T-helper 17 cell (primary cell): Measurements from ENCODE around the gene ZRANB1. TPM values are rescaled to one million over a fixed set of nuclear protein-coding genes. Genes with fewer than 3 reads are reported as not detected.

Experiments
- ATAC-seq: fragments of 150-1000 bp; cut with Tn5 transposase; 2 replicates; pipeline ENCODE4 v1.10.0; 2021; ENCODE audit warnings: mild to moderate bottlenecking, moderate library complexity
- DNase-seq, 3 donors: peaks; one replicate each; pipeline versions ENCODE4 v3.0.0 to v3.0.0-alpha.2; 2020 to 2021
- H3K9me3 ChIP-seq: one replicate; pipeline ENCODE4 v1.7.0; 2013; ENCODE audit warnings: low read length, mild to moderate bottlenecking; ENCODE audit not compliant: control insufficient read depth, poor library complexity, severe bottlenecking
- H3K27ac Mint-ChIP-seq: one replicate; pipeline ENCODE4 v1.8.0; 2022; ENCODE audit warnings: mild to moderate bottlenecking, moderate library complexity, mixed read lengths
- H3K27me3 Mint-ChIP-seq: one replicate; pipeline ENCODE4 v1.8.0; 2022; ENCODE audit warnings: mixed read lengths
- H3K36me3 Mint-ChIP-seq: one replicate; pipeline ENCODE4 v1.8.0; 2022; ENCODE audit warnings: low read depth, mixed read lengths
- H3K4me1 Mint-ChIP-seq: one replicate; pipeline ENCODE4 v1.8.0; 2022; ENCODE audit warnings: mild to moderate bottlenecking, mixed read lengths
- H3K4me3 Mint-ChIP-seq: one replicate; pipeline ENCODE4 v1.8.0; 2022; ENCODE audit warnings: mild to moderate bottlenecking, moderate library complexity, mixed read lengths
- total RNA-seq, 4 donors: library from RNA in 2 of 4; stranded (reverse) in 2 of 4; gene quantifications; one replicate each; pipeline ENCODE4 v1.2.3 and lab custom pipeline; 2022 to 2026

The ZRANB1 gene
- total RNA-seq, 2 donors from 2014 or later = 19.4 to 21.3 TPM

GRCh38 chr10:125011926-125012705 is 70.2 kb downstream of the ZRANB1 start:
- DNase-seq (no peak), ATAC-seq (no peak)
- H3K27ac Mint-ChIP-seq = no peak overlapping the region
- H3K36me3 Mint-ChIP-seq = peaks cover 2% of the 10 kb centered on the region
- H3K27me3 Mint-ChIP-seq = peaks cover 60% of the 10 kb centered on the region
- H3K4me1 Mint-ChIP-seq = no peaks in the 10 kb centered on the region
- no peak overlapping the region for H3K4me3 Mint-ChIP-seq
- H3K9me3 ChIP-seq = no peaks in the 10 kb centered on the region

- H3K27ac Mint-ChIP-seq = no peak overlapping the region
- H3K4me1 Mint-ChIP-seq = no peaks in the 10 kb centered on the region
- H3K9me3 ChIP-seq = no peaks in the 10 kb centered on the region
- H3K4me3 Mint-ChIP-seq = no peak overlapping the region
- DNase-seq (no peak), ATAC-seq (no peak)
- peaks cover 2% of the 10 kb centered on the region for H3K36me3 Mint-ChIP-seq
- H3K27me3 Mint-ChIP-seq = peaks cover 61% of the 10 kb centered on the region
Observed at GRCh38 chr10:125012851-125013528, 71.1 kb downstream of the ZRANB1 start.

DNA sequence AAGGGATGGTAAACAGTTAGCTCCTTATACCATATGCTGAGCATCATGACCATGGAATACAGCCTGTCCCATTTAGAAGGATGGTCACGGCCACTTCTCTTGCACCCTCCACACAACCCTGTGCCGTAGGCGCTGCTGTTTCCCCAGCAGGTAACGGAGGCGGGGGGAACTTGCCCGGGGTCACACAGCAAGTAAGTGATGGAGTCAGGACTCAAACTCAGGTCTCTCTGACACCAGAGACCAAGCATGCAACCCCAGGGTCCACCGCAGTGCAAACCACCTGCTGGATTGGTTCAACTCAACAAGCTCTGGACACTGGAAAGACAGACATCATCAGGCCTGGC is 71.6 kb downstream of the ZRANB1 start:
- Mint-ChIP-seq H3K4me3 (no peak overlapping the region), H3K4me1 (no peaks in the 10 kb centered on the region), H3K27ac (no peak overlapping the region), H3K36me3 (peaks cover 2% of the 10 kb centered on the region), H3K27me3 (peaks cover 62% of the 10 kb centered on the region)
- no peak for ATAC-seq
- no peaks in the 10 kb centered on the region for H3K9me3 ChIP-seq
- DNase-seq = no peak

- Mint-ChIP-seq H3K27ac (no peak overlapping the region), H3K27me3 (peaks cover 57% of the 10 kb centered on the region), H3K36me3 (peaks cover 2% of the 10 kb centered on the region), H3K4me1 (no peaks in the 10 kb centered on the region), H3K4me3 (no peak overlapping the region)
- no peaks in the 10 kb centered on the region for H3K9me3 ChIP-seq
- DNase-seq (no peak), ATAC-seq (no peak)
Observed at GRCh38 chr10:125014086-125014830, 72.3 kb downstream of the ZRANB1 start.

GRCh38 chr10:125014836-125015355 is 73.0 kb downstream of the ZRANB1 start:
- H3K27me3 Mint-ChIP-seq = peaks cover 52% of the 10 kb centered on the region
- ATAC-seq (no peak), DNase-seq (no peak)
- no peak overlapping the region for H3K27ac Mint-ChIP-seq
- H3K4me3 Mint-ChIP-seq = no peak overlapping the region
- H3K9me3 ChIP-seq = no peaks in the 10 kb centered on the region
- peaks cover 2% of the 10 kb centered on the region for H3K36me3 Mint-ChIP-seq
- H3K4me1 Mint-ChIP-seq = no peaks in the 10 kb centered on the region

- ATAC-seq = peak; percentile 41
- DNase-seq = no peak
- H3K36me3 Mint-ChIP-seq = peaks cover 2% of the 10 kb centered on the region
- no peaks in the 10 kb centered on the region for H3K4me1 Mint-ChIP-seq
- H3K27ac Mint-ChIP-seq = no peak overlapping the region
- no peak overlapping the region for H3K4me3 Mint-ChIP-seq
- no peaks in the 10 kb centered on the region for H3K9me3 ChIP-seq
- peaks cover 46% of the 10 kb centered on the region for H3K27me3 Mint-ChIP-seq
Observed at GRCh38 chr10:125015356-125015944, 73.5 kb downstream of the ZRANB1 start.

- H3K36me3 Mint-ChIP-seq = peaks cover 2% of the 10 kb centered on the region
- no peaks in the 10 kb centered on the region for H3K4me1 Mint-ChIP-seq
- no peaks in the 10 kb centered on the region for H3K9me3 ChIP-seq
- H3K27me3 Mint-ChIP-seq = peaks cover 43% of the 10 kb centered on the region
- no peak for ATAC-seq
- H3K27ac Mint-ChIP-seq = no peak overlapping the region
- no peak overlapping the region for H3K4me3 Mint-ChIP-seq
- no peak for DNase-seq
Observed at GRCh38 chr10:125016123-125016522, 74.2 kb downstream of the ZRANB1 start.

- ATAC-seq (no peak), DNase-seq (no peak)
- no peaks in the 10 kb centered on the region for H3K9me3 ChIP-seq
- Mint-ChIP-seq H3K36me3 (peaks cover 2% of the 10 kb centered on the region), H3K4me1 (no peaks in the 10 kb centered on the region), H3K27me3 (peaks cover 43% of the 10 kb centered on the region), H3K27ac (no peak overlapping the region), H3K4me3 (no peak overlapping the region)
Observed at GRCh38 chr10:125016611-125017202, 74.8 kb downstream of the ZRANB1 start.

GRCh38 chr10:125017547-125018298 is 75.8 kb downstream of the ZRANB1 start:
- ATAC-seq (no peak), DNase-seq (no peak)
- Mint-ChIP-seq H3K4me3 (no peak overlapping the region), H3K4me1 (no peaks in the 10 kb centered on the region), H3K36me3 (peaks cover 2% of the 10 kb centered on the region), H3K27ac (no peak overlapping the region), H3K27me3 (peaks cover 46% of the 10 kb centered on the region)
- no peaks in the 10 kb centered on the region for H3K9me3 ChIP-seq

- H3K9me3 ChIP-seq = no peaks in the 10 kb centered on the region
- Mint-ChIP-seq H3K27me3 (peaks cover 42% of the 10 kb centered on the region), H3K4me3 (no peak overlapping the region), H3K4me1 (no peaks in the 10 kb centered on the region), H3K27ac (no peak overlapping the region), H3K36me3 (peaks cover 2% of the 10 kb centered on the region)
- ATAC-seq (no peak), DNase-seq (no peak)
Observed at GRCh38 chr10:125018576-125019143, 76.7 kb downstream of the ZRANB1 start.

DNA sequence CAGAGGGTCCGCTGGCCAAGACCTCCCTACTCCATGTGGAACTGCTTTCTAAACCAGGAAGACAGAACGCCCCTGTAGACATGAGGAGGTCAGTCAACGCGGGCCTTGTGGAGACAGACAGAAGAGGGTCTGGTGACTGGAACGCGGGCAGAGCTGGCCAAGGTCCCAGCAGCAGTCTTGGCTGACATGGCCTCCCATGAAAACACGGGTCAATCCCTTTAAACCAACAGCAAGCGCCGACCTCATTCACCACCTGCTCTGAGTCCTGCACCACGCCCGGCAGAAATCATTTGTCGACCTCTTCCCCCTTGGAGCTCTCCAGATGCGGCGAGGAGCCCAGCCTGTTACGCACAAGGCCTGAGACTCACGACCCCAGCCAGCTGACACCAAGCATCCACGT is 78.5 kb downstream of the ZRANB1 start:
- no peak for DNase-seq
- H3K4me3 Mint-ChIP-seq = no peak overlapping the region
- no peaks in the 10 kb centered on the region for H3K4me1 Mint-ChIP-seq
- H3K9me3 ChIP-seq = no peaks in the 10 kb centered on the region
- H3K27ac Mint-ChIP-seq = no peak overlapping the region
- H3K36me3 Mint-ChIP-seq = peaks cover 2% of the 10 kb centered on the region
- ATAC-seq = no peak
- H3K27me3 Mint-ChIP-seq = peaks cover 42% of the 10 kb centered on the region

- Mint-ChIP-seq H3K27ac (no peak overlapping the region), H3K36me3 (no peaks in the 10 kb centered on the region), H3K4me1 (no peaks in the 10 kb centered on the region), H3K27me3 (peaks cover 42% of the 10 kb centered on the region), H3K4me3 (no peak overlapping the region)
- H3K9me3 ChIP-seq = no peaks in the 10 kb centered on the region
- ATAC-seq (no peak), DNase-seq (no peak)
Observed at GRCh38 chr10:125020871-125021270, 78.9 kb downstream of the ZRANB1 start.
